Prostate gland (tissue), 2 donors: ENCODE measurements around the gene TNFAIP2.
A peak's percentile ranks its signal among the peaks of the same experiment; 100 is the strongest.

Experiments used
- POLR2A ChIP-seq: fragments of 450-650 bp; IDR thresholded peaks from one replicate; pipeline ENCODE4 v1.6.1; 2016; ENCODE audit warnings: antibody characterized with exemption, mild to moderate bottlenecking
- POLR2AphosphoS5 ChIP-seq: sonication (generic); formaldehyde crosslinking; IDR thresholded peaks from one replicate; pipeline ENCODE4 v1.6.1; 2017; ENCODE audit warnings: antibody characterized with exemption
- TF ChIP-seq, protein P1 (sequence below), 4 experiments: fragments of 200-600 bp in 2 of 4; fragments of 450-650 bp in 2 of 4; sonication (generic) in 2 of 4; IDR thresholded peaks; 1 replicate in 3 of 4; 2 replicates in 1 of 4; pipeline ENCODE4 v1.5.1; 2016 to 2019; ENCODE audit warnings: antibody characterized with exemption in 4 of 4, mild to moderate bottlenecking in 2 of 4, moderate library complexity in 2 of 4

DNA sequence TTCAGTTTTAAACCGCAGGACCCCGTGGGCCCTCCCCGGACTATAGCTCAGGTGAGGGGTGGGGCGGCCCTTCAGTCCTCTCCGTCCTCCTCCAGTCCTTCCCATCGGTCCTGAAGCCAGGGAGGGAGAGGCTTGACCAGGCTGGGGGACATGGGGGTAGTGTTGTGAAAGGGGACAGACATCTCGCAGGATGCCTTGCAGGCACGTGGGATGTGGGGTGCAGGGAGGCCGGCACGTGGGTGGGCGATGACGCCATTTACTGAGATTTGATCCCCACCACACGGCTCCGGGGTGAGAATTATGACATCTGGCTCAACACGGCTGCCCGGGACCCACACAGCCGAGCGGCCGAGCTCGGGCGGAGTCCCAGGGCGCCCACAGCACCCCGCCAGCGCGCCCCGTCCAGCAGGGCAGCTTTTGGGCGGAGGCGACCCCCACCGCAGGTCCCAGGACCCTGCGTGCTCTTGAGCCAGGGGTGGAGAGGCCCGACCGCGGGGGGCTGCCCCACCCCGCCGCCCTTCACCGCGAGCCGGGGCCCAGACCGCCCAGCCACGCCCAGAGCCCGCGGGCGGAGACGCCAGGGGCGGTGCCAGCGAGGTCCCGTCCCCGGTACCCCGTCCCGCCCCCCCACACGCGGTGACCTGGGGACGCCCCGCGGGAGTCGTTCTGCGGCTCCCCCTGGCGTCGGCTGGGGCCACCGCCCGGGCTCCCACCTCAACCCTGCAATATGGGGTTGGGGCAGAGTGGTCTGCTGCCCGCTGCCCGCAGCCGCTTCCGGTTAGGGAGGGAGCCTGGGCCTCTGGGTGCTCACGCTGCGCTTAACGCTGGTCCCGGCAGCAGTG, 32.0 kb upstream of the TNFAIP2 start:
- TF ChIP-seq, protein P1, sequence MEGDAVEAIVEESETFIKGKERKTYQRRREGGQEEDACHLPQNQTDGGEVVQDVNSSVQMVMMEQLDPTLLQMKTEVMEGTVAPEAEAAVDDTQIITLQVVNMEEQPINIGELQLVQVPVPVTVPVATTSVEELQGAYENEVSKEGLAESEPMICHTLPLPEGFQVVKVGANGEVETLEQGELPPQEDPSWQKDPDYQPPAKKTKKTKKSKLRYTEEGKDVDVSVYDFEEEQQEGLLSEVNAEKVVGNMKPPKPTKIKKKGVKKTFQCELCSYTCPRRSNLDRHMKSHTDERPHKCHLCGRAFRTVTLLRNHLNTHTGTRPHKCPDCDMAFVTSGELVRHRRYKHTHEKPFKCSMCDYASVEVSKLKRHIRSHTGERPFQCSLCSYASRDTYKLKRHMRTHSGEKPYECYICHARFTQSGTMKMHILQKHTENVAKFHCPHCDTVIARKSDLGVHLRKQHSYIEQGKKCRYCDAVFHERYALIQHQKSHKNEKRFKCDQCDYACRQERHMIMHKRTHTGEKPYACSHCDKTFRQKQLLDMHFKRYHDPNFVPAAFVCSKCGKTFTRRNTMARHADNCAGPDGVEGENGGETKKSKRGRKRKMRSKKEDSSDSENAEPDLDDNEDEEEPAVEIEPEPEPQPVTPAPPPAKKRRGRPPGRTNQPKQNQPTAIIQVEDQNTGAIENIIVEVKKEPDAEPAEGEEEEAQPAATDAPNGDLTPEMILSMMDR (IDR thresholded peaks at IDR 0.05) = peak in 3 of 4 experiments; percentile 23 to 65 (median 39)
- TF ChIP-seq POLR2A (no peak), POLR2AphosphoS5 (no peak)
